Cardiac muscle cell (in vitro differentiated cells and primary cell): ENCODE data around the gene ABCA3. TPM values are rescaled to one million over a fixed set of nuclear protein-coding genes. Genes with fewer than 3 reads are reported as not detected.
"Not testable (repeated sequence)": the region's sequence is repeated elsewhere in the genome, so short reads cannot be mapped to it uniquely, and the experiment has no call there.

Experiments
- DNase-seq, 2 donors: peaks; one replicate each; pipeline versions ENCODE4 v3.0.0 to v3.0.0-alpha.2; 2010 to 2017; ENCODE audit warnings: low read depth in 1 of 2, low spot score in 1 of 2
- H3K27ac ChIP-seq: fragments of 200-600 bp; sonication (generic); 2 replicates; pipeline ENCODE4 v1.5.1; 2016
- H3K27me3 ChIP-seq: fragments of 200-600 bp; sonication (generic); 2 replicates; pipeline ENCODE4 v1.6.0; 2016; ENCODE audit warnings: control low read depth
- H3K36me3 ChIP-seq: fragments of 200-600 bp; sonication (generic); 2 replicates; pipeline ENCODE4 v1.5.1; 2016; ENCODE audit warnings: control low read depth
- H3K4me1 ChIP-seq: fragments of 200-600 bp; sonication (generic); 2 replicates; pipeline ENCODE4 v1.8.1; 2017; ENCODE audit warnings: low read depth, mild to moderate bottlenecking, mixed run types
- H3K4me3 ChIP-seq: fragments of 200-600 bp; sonication (generic); 2 replicates; pipeline ENCODE4 v1.5.1; 2016; ENCODE audit warnings: mild to moderate bottlenecking
- H3K9me3 ChIP-seq: fragments of 200-600 bp; sonication (generic); 2 replicates; pipeline ENCODE4 v1.5.1; 2017; ENCODE audit warnings: low read depth, mild to moderate bottlenecking, control low read depth
- polyA plus RNA-seq: library from polyadenylated mRNA; unstranded; fragments of >200 nt; fragmentation: Nextera tagmentation; extraction: Ambion mirVana; gene quantifications from 2 replicates; pipeline ENCODE4 v1.2.1, GENCODE V29; 2016
- total RNA-seq: library from RNA; depleted of rRNA; stranded (reverse); fragments of >200 nt; gene quantifications from 2 replicates; pipeline ENCODE4 v1.2.3, GENCODE V29; 2016
- TF ChIP-seq, protein P1 (sequence below): IDR thresholded peaks from 2 replicates; pipeline ENCODE4 v1.5.1; 2012; ENCODE audit warnings: low read depth, mild to moderate bottlenecking, low read length

Gene ABCA3
- total and polyA plus RNA-seq, 2 experiments from 2014 or later: 11.1 to 14.5 TPM

DNA sequence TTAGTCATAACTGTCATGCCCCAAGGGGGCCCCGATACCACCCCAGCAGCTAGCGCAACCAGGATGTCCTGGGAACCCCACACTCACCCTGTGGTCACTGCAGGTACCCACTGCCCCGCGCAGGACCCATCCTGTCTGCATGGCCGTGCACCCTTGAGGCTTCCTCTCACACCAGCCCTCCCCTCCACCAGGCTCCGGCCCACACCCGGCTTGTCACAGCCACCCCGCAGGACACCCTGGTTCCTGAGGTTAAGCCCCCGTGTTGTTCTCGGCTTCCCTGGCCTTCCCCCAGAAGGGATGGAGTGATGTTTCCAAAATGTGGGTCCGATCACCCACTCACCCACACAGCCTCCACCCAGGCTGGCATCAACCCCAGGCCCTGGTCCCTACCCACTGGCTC, 96.7 kb downstream of the ABCA3 start:
- Histone ChIP-seq H3K9me3 (no peaks in the 10 kb centered on the region), H3K27me3 (no peaks in the 10 kb centered on the region), H3K4me3 (no peak overlapping the region), H3K4me1 (no peaks in the 10 kb centered on the region), H3K36me3 (peaks cover 19% of the 10 kb centered on the region), H3K27ac (no peak overlapping the region)
- no peak for DNase-seq
- TF ChIP-seq, protein P1, sequence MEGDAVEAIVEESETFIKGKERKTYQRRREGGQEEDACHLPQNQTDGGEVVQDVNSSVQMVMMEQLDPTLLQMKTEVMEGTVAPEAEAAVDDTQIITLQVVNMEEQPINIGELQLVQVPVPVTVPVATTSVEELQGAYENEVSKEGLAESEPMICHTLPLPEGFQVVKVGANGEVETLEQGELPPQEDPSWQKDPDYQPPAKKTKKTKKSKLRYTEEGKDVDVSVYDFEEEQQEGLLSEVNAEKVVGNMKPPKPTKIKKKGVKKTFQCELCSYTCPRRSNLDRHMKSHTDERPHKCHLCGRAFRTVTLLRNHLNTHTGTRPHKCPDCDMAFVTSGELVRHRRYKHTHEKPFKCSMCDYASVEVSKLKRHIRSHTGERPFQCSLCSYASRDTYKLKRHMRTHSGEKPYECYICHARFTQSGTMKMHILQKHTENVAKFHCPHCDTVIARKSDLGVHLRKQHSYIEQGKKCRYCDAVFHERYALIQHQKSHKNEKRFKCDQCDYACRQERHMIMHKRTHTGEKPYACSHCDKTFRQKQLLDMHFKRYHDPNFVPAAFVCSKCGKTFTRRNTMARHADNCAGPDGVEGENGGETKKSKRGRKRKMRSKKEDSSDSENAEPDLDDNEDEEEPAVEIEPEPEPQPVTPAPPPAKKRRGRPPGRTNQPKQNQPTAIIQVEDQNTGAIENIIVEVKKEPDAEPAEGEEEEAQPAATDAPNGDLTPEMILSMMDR: no peak

GRCh38 chr16:2243031-2243528, 97.4 kb downstream of the ABCA3 start:
- H3K36me3 ChIP-seq: peaks cover 19% of the 10 kb centered on the region

DNA sequence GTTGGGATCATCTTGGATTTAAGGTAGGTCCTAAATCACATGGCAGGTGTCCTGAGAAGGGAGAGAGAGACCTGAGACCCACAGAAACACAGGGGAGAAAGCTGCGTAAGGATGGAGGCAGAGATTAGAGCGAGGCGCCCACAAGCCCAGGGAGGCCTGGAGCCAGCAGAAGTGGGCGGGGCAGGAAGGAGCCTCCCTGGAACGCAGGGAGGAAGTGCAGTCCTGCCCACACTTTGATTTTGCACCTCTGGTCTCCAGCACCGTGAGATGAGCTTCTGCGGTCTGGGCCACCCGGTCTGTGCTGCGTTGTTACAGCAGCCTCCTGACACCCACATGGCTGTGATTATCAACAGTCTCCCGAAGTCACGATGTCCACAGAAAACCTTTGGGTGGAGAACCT, 97.9 kb downstream of the ABCA3 start:
- no peak for DNase-seq
- H3K27ac ChIP-seq: no peak overlapping the region

More at GRCh38 chr16:2243031-2243528, 97.4 kb downstream of the ABCA3 start:
- Histone ChIP-seq H3K4me3 (no peak overlapping the region), H3K4me1 (no peaks in the 10 kb centered on the region), H3K9me3 (no peaks in the 10 kb centered on the region), H3K27me3 (no peaks in the 10 kb centered on the region), H3K27ac (no peak overlapping the region)
- no peak for DNase-seq
- TF ChIP-seq, protein P1: no peak

GRCh38 chr16:2240331-2240730, 100.2 kb downstream of the ABCA3 start:
- H3K4me1 ChIP-seq, DNase-seq, H3K9me3 ChIP-seq, H3K4me3 ChIP-seq, H3K27ac ChIP-seq: not testable (repeated sequence)
- Histone ChIP-seq H3K27me3 (peaks cover 15% of the 10 kb centered on the region), H3K36me3 (peaks cover 16% of the 10 kb centered on the region)

More for the DNA sequence above, 97.9 kb downstream of the ABCA3 start:
- Histone ChIP-seq H3K36me3 (peaks cover 19% of the 10 kb centered on the region), H3K9me3 (no peaks in the 10 kb centered on the region), H3K4me3 (no peak overlapping the region), H3K27me3 (peaks cover 5% of the 10 kb centered on the region), H3K4me1 (no peaks in the 10 kb centered on the region)
- TF ChIP-seq, protein P1: no peak

- H3K9me3 ChIP-seq: no peaks in the 10 kb centered on the region
- peaks cover 15% of the 10 kb centered on the region for H3K27me3 ChIP-seq
- H3K4me3 ChIP-seq: no peak overlapping the region
- H3K36me3 ChIP-seq: peaks cover 23% of the 10 kb centered on the region
- no peak for DNase-seq
- H3K27ac ChIP-seq: no peak overlapping the region
- peaks cover 8% of the 10 kb centered on the region for H3K4me1 ChIP-seq
- TF ChIP-seq, protein P1: no peak
These were observed 101.5 kb downstream of the ABCA3 start for GRCh38 chr16:2238838-2239675.

DNA sequence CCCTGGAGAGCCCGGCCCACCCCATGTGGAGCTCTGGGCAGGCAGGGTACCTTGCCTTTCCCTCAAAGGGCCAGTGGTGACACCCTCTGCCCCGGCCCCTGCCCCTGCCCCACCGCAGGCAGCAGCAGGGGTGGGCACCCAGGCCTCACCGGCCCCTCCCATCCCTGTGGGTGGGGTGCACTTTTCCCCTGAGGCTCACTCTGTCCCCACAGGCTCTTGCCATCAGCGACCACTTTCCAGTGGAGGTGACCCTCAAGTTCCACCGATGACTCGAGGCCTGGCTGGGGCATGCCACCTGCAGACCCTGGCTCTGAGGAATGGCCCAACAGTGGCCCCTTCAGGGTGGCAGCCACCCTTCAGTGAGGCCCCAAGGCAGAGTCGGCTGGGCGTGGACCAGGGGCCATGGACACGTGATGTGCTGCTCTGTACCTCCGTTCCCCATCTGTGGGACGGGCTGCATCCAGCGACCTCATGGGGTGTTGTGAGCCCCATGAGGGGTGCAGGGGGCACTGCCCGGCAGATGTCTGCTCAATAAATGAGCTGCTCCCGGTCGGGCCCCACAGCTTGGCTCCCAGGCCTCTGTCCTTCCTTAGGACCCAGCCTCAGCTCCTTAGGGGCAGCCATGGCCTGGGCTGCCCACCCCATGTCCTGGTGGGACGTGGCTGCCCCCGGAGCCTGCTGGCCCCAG, 102.2 kb downstream of the ABCA3 start:
- Histone ChIP-seq H3K4me1 (peaks cover 8% of the 10 kb centered on the region), H3K27ac (no peak overlapping the region), H3K36me3 (peaks cover 29% of the 10 kb centered on the region), H3K27me3 (peaks cover 15% of the 10 kb centered on the region), H3K9me3 (no peaks in the 10 kb centered on the region), H3K4me3 (no peak overlapping the region)
- DNase-seq: no peak
- TF ChIP-seq, protein P1: no peak
